ENCODE measurements around the gene TATDN3. TPM values are rescaled to one million over a fixed set of nuclear protein-coding genes. Genes with fewer than 3 reads are reported as not detected.

TATDN3 gene
- total RNA-seq, 1 experiment from 2014 or later, result 16.3 TPM

DNA sequence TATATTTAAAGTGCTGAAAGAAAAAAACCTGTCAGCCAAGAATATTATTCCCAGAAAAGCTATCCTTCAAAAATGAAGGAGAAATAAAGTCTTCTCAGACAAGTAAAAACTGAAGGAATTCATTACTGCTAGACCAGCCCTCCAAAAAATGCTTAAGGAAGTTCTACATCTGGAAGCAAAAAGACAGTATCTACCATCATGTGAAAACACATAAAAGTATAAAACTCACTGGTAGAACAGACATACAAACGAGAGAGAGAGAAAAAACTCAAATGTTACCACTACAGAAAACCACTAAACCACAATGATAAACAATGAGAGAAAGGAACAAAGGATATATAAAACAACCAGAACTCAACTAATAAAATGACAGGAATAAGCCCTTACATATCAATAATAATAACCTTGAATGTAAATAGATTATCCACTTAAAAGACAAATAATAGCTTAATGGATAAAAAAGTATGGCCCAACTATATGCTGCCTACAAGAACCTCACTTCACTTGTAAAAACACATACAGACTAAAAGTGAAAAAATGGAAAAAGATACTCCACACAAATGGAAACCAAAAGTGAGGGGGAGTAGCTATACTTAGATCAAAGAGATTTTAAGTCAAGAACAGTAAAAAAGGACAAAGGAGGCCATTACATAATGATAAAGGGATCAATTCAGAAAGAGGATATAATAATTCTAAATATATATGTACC, 22.1 kb upstream of the TATDN3 start:
- no peak overlapping the region for H3K4me2 ChIP-seq (ENCODE audit: low read length)
- DNase-seq (ENCODE audit: low read depth, low spot score), result no peak
- no peaks in the 10 kb centered on the region for H3K36me3 ChIP-seq (ENCODE audit: control insufficient read depth in 1 of 2, insufficient read depth in 2 of 2, low read length in 2 of 2)
- ChIA-PET CTCF (interaction anchor here (1.8 kb wide), 1 partner anchor 20 kb away, joined by 8 read pairs; no protein-coding TSS in a partner anchor), POLR2A (no interaction called here), RAD21 (ENCODE audit: low non-redundant PET in 1 of 2, low total read pairs in 2 of 2, uncharacterized antibody in 2 of 2, unreplicated experiment in 2 of 2) (interaction anchor here in 1 of 2 experiments (0.8 kb wide), 1 partner anchor 105 kb away, joined by 3 read pairs; no protein-coding TSS in a partner anchor)
- BruUV-seq (replicated peaks), result no TSS peak
- no peaks in the 10 kb centered on the region for H3K27me3 ChIP-seq (ENCODE audit: insufficient read depth, low read length)
- TF ChIP-seq CBX3 (IDR thresholded peaks at IDR 0.05; ENCODE audit: low read depth), result no peak
- no peak for TF ChIP-seq ELF1 (IDR thresholded peaks at IDR 0.05; ENCODE audit: borderline replicate concordance, low read depth)
- no peak for TF ChIP-seq CEBPB (IDR thresholded peaks at IDR 0.05; ENCODE audit: low read depth)
- TF ChIP-seq, protein P1, sequence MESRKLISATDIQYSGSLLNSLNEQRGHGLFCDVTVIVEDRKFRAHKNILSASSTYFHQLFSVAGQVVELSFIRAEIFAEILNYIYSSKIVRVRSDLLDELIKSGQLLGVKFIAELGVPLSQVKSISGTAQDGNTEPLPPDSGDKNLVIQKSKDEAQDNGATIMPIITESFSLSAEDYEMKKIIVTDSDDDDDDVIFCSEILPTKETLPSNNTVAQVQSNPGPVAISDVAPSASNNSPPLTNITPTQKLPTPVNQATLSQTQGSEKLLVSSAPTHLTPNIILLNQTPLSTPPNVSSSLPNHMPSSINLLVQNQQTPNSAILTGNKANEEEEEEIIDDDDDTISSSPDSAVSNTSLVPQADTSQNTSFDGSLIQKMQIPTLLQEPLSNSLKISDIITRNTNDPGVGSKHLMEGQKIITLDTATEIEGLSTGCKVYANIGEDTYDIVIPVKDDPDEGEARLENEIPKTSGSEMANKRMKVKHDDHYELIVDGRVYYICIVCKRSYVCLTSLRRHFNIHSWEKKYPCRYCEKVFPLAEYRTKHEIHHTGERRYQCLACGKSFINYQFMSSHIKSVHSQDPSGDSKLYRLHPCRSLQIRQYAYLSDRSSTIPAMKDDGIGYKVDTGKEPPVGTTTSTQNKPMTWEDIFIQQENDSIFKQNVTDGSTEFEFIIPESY (IDR thresholded peaks at IDR 0.05; ENCODE audit: extremely low read depth, insufficient replicate concordance, low read length), result no peak
- no peak for TF ChIP-seq ZFX (IDR thresholded peaks at IDR 0.05)
- no peak for TF ChIP-seq SIN3A (IDR thresholded peaks at IDR 0.05; ENCODE audit: low read depth)
- TF ChIP-seq POLR2A (IDR thresholded peaks at IDR 0.05; ENCODE audit: borderline replicate concordance, extremely low read depth, insufficient read depth, insufficient read length), result no peak
- H3K4me1 ChIP-seq (ENCODE audit: control insufficient read depth in 1 of 2, insufficient read depth in 2 of 2, low read length in 2 of 2), result no peaks in the 10 kb centered on the region
- no peak overlapping the region for H3K27ac ChIP-seq (ENCODE audit: low read depth, low read length)
- no peak overlapping the region for H3K4me3 ChIP-seq (replicated peaks in 1 of 2; ENCODE audit: low read depth in 1 of 2, low read length in 2 of 2)
- H4K20me1 ChIP-seq (ENCODE audit: insufficient read depth), result no peaks in the 10 kb centered on the region
- H3K9me2 ChIP-seq (ENCODE audit: insufficient read depth), result no peaks in the 10 kb centered on the region
- no peak for ATAC-seq
- H3K9ac ChIP-seq (ENCODE audit: low read length), result no peak overlapping the region
- no peak overlapping the region for H2AFZ ChIP-seq (ENCODE audit: low read depth, low read length, poor library complexity, severe bottlenecking)
- intact Hi-C loops (cut with micrococcal nuclease), result no loop called here
- H3K79me2 ChIP-seq (ENCODE audit: insufficient read depth, low read length), result peaks cover 13% of the 10 kb centered on the region
- no peaks in the 10 kb centered on the region for H3K9me3 ChIP-seq (ENCODE audit: control insufficient read depth in 1 of 2, insufficient read depth in 1 of 2, low read depth in 1 of 2, low read length in 2 of 2)

DNA sequence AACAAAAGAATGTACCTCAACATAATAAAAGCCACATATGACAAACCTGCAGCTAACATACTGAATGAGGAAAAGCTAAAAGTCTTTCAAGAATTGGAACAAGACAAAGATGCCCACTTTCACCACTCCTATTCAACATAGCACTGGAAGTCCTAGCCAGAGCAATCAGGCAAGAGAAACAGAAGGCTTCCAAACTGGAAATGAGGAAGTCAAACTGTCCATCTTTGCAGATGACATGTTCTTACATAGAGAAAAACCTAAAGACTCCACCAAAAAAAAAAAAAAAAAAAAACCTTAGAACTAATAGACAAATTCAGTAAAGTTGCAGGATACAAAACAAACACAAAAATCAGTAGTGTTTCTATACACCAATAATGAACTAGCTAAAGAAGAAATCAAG, 20.4 kb upstream of the TATDN3 start:
- no peak for DNase-seq (ENCODE audit: low read depth, low spot score)
- no peak overlapping the region for H3K27ac ChIP-seq (ENCODE audit: low read depth, low read length)
- no peak for ATAC-seq
- CTCF ChIA-PET, result interaction anchor here (2.9 kb wide), 1 partner anchor 21 kb away, joined by 9 read pairs; no protein-coding TSS in a partner anchor
- no peak overlapping the region for H2AFZ ChIP-seq (ENCODE audit: low read depth, low read length, poor library complexity, severe bottlenecking)
- no peaks in the 10 kb centered on the region for H4K20me1 ChIP-seq (ENCODE audit: insufficient read depth)
- no peaks in the 10 kb centered on the region for H3K4me1 ChIP-seq (ENCODE audit: control insufficient read depth in 1 of 2, insufficient read depth in 2 of 2, low read length in 2 of 2)
- no peaks in the 10 kb centered on the region; a peak in 1 of 4 replicates for H3K36me3 ChIP-seq (ENCODE audit: control insufficient read depth in 1 of 2, insufficient read depth in 2 of 2, low read length in 2 of 2)
- peaks cover 13% of the 10 kb centered on the region for H3K79me2 ChIP-seq (ENCODE audit: insufficient read depth, low read length)
- no TSS peak for BruUV-seq (replicated peaks)
- no peaks in the 10 kb centered on the region for H3K27me3 ChIP-seq (ENCODE audit: insufficient read depth, low read length)
- intact Hi-C loops (cut with micrococcal nuclease), result no loop called here
- POLR2A ChIA-PET, result no interaction called here
- H3K9me3 ChIP-seq (ENCODE audit: control insufficient read depth in 1 of 2, insufficient read depth in 1 of 2, low read depth in 1 of 2, low read length in 2 of 2), result no peaks in the 10 kb centered on the region
- no peak for TF ChIP-seq POLR2A (IDR thresholded peaks at IDR 0.05; ENCODE audit: borderline replicate concordance, extremely low read depth, insufficient read depth, insufficient read length)
- no peak for TF ChIP-seq SP1 (IDR thresholded peaks at IDR 0.05; ENCODE audit: low read depth)
- no peak for TF ChIP-seq ZFX (IDR thresholded peaks at IDR 0.05)
- TF ChIP-seq, protein P2, sequence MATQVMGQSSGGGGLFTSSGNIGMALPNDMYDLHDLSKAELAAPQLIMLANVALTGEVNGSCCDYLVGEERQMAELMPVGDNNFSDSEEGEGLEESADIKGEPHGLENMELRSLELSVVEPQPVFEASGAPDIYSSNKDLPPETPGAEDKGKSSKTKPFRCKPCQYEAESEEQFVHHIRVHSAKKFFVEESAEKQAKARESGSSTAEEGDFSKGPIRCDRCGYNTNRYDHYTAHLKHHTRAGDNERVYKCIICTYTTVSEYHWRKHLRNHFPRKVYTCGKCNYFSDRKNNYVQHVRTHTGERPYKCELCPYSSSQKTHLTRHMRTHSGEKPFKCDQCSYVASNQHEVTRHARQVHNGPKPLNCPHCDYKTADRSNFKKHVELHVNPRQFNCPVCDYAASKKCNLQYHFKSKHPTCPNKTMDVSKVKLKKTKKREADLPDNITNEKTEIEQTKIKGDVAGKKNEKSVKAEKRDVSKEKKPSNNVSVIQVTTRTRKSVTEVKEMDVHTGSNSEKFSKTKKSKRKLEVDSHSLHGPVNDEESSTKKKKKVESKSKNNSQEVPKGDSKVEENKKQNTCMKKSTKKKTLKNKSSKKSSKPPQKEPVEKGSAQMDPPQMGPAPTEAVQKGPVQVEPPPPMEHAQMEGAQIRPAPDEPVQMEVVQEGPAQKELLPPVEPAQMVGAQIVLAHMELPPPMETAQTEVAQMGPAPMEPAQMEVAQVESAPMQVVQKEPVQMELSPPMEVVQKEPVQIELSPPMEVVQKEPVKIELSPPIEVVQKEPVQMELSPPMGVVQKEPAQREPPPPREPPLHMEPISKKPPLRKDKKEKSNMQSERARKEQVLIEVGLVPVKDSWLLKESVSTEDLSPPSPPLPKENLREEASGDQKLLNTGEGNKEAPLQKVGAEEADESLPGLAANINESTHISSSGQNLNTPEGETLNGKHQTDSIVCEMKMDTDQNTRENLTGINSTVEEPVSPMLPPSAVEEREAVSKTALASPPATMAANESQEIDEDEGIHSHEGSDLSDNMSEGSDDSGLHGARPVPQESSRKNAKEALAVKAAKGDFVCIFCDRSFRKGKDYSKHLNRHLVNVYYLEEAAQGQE (IDR thresholded peaks at IDR 0.05; ENCODE audit: low read depth), result no peak
- no peak for TF ChIP-seq EZH2phosphoT487 (IDR thresholded peaks at IDR 0.05; ENCODE audit: borderline replicate concordance)
- no peak overlapping the region for H3K9ac ChIP-seq (ENCODE audit: low read length)
- H3K4me2 ChIP-seq (ENCODE audit: low read length), result no peak overlapping the region
- RAD21 ChIA-PET (ENCODE audit: low non-redundant PET in 1 of 2, low total read pairs in 2 of 2, uncharacterized antibody in 2 of 2, unreplicated experiment in 2 of 2), result no interaction called here
- no peak overlapping the region for H3K4me3 ChIP-seq (replicated peaks in 1 of 2; ENCODE audit: low read depth in 1 of 2, low read length in 2 of 2)
- no peaks in the 10 kb centered on the region for H3K9me2 ChIP-seq (ENCODE audit: insufficient read depth)
